K562 (cell line): Measurements from ENCODE around the gene OR2AT4. TPM values are rescaled to one million over a fixed set of nuclear protein-coding genes. Genes with fewer than 3 reads are reported as not detected.
A peak's percentile ranks its signal among the peaks of the same experiment; 100 is the strongest.

ENCODE experiments used
- CHD1 ChIP-seq: fragments of 200-600 bp; sonication (generic); IDR thresholded peaks from one replicate; pipeline ENCODE4 v1.6.1; 2012; ENCODE audit warnings: mild to moderate bottlenecking, moderate library complexity, low read length, inconsistent platforms
- CREB1 ChIP-seq, 2 experiments: sonication (generic) in 1 of 2; formaldehyde crosslinking in 1 of 2; IDR thresholded peaks; 2 replicates each; pipeline versions ENCODE4 v1.6.1 to v1.8.0; 2012 to 2022; ENCODE audit warnings: inconsistent platforms in 1 of 2, mild to moderate bottlenecking in 1 of 2, missing genetic modification reagents in 1 of 2, moderate library complexity in 1 of 2
- HDAC1 ChIP-seq, 2 experiments: fragments of 450-650 bp; IDR thresholded peaks; 2 replicates each; pipeline ENCODE4 v1.6.1; 2016 to 2017; ENCODE audit warnings: inconsistent platforms in 1 of 2, mild to moderate bottlenecking in 1 of 2, moderate library complexity in 1 of 2
- HES1 ChIP-seq: fragments of 450-650 bp; IDR thresholded peaks from 2 replicates; pipeline ENCODE4 v1.6.1; 2016; ENCODE audit warnings: low read depth, mild to moderate bottlenecking, moderate library complexity
- HEY1 ChIP-seq: fragments of 250-450 bp; sonication (Bioruptor Pico); IDR thresholded peaks from 2 replicates; pipeline ENCODE4 v1.5.0; 2020; ENCODE audit warnings: mild to moderate bottlenecking, moderate library complexity, borderline replicate concordance
- HNRNPH1 ChIP-seq: fragments of 200-400 bp; formaldehyde crosslinking; optimal IDR thresholded peaks from 2 replicates; pipeline ENCODE3; 2017; ENCODE audit warnings: low read depth, mild to moderate bottlenecking, low read length, moderate library complexity
- KLF10 ChIP-seq: fragments of 250-450 bp; sonication (Bioruptor Pico); IDR thresholded peaks from 2 replicates; pipeline ENCODE4 v1.6.1; 2021; ENCODE audit warnings: matching md5 sums
- NRF1 ChIP-seq, 2 experiments: fragments of 450-650 bp; IDR thresholded peaks in 1 of 2; conservative IDR thresholded peaks in 1 of 2; 2 replicates each; pipeline ENCODE4 v1.6.1; 2014; ENCODE audit warnings: mild to moderate bottlenecking in 2 of 2
- PREB ChIP-seq: sonication (generic); formaldehyde crosslinking; IDR thresholded peaks from 2 replicates; pipeline ENCODE4 v1.8.1; 2023; ENCODE audit warnings: mild to moderate bottlenecking, missing genetic modification reagents
- THRB ChIP-seq: fragments of 450-650 bp; formaldehyde crosslinking; conservative IDR thresholded peaks from 2 replicates; pipeline ENCODE4 v1.4.0; 2022; ENCODE audit warnings: mild to moderate bottlenecking, missing genetic modification characterization
- ZBTB1 ChIP-seq: sonication (generic); formaldehyde crosslinking; IDR thresholded peaks from 2 replicates; pipeline ENCODE4 v1.8.1; 2023; ENCODE audit warnings: missing genetic modification reagents, low read depth, mild to moderate bottlenecking, borderline replicate concordance
- ZC3H11A ChIP-seq: IDR thresholded peaks from 2 replicates; pipeline ENCODE4 v1.6.1; 2012; ENCODE audit warnings: low read depth, low read length, improper control_type of control experiment
- ZNF717 ChIP-seq: fragments of 250-450 bp; sonication (Bioruptor Pico); IDR thresholded peaks from 2 replicates; pipeline ENCODE4 v1.5.0; 2021
- polyA plus RNA-seq, 8 experiments: library from polyadenylated mRNA; depleted of rRNA in 4 of 8; stranded (reverse) in 5 of 8; unstranded in 3 of 8; fragments of >200 nt; fragmentation: Nextera tagmentation in 2 of 8; fragmentation: Illumina TruSeq in 1 of 8; extraction: Ambion mirVana in 2 of 8; extraction: Trizol in 1 of 8; gene quantifications; 2 replicates each; pipeline versions ENCODE4 v1.2.1 to v1.2.3, GENCODE V29; 2011 to 2014; ENCODE audit warnings: inconsistent platforms in 1 of 8, missing spikeins in 1 of 8
- total RNA-seq, 7 experiments: library from RNA; depleted of rRNA in 6 of 7; stranded (reverse); fragments of >200 nt in 6 of 7; fragmentation: Illumina TruSeq in 2 of 7; extraction: Trizol in 2 of 7; gene quantifications; 2 replicates each; pipeline versions ENCODE4 v1.2.1 to v1.2.3, GENCODE V29; 2011 to 2021; ENCODE audit warnings: low replicate concordance in 1 of 7

Gene OR2AT4
- total and polyA plus RNA-seq, 9 of the 15 experiments (the other 6 are each of a cell fraction or from before 2014, with no cell fraction given) = 0.86 to 3.1 (median 2.0) TPM

DNA sequence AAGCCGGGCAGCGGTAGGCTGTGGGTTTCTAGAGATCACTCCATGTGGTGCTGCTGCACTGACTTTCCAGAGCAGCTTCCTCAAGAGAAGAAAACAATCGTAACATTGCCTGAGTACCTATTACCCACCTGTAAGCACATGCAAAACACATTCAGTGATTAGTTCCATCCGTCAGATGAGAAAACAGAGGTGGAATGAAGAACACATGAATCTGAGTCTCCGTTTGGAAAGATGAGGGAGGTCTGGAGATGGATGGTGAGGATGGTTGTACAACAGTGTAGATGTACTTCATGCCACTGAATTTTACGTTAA lies 46.7 kb upstream of the OR2AT4 start (continued):
- TF ChIP-seq ZBTB1 (CRISPR knock-in tag) = no peak
- TF ChIP-seq ZC3H11A = no peak
- TF ChIP-seq HNRNPH1 = no peak
- no peak for TF ChIP-seq CHD1
- no peak for TF ChIP-seq NRF1 (conservative IDR thresholded peaks at IDR 0.05 in 1 of 2, IDR thresholded peaks at IDR 0.05 in 1 of 2)
- TF ChIP-seq CREB1 (IDR thresholded peaks at IDR 0.05) = no peak
- TF ChIP-seq CREB1 (CRISPR knock-in tag; IDR thresholded peaks at IDR 0.05) = no peak
- TF ChIP-seq HDAC1 (IDR thresholded peaks at IDR 0.05) = 0 out of 4 replicates have a peak, but pooled peaks of 1 of the 2 experiments have one; percentile 1
- TF ChIP-seq PREB = no peak
- no peak for TF ChIP-seq HES1
- TF ChIP-seq HEY1 = no peak
- no peak for TF ChIP-seq KLF10 (CRISPR knock-in tag)
- TF ChIP-seq ZNF717 (CRISPR knock-in tag) = no peak
- TF ChIP-seq THRB (CRISPR knock-in tag) = no peak
